KOPT-K1 (cell line): ENCODE measurements around the gene GPR18.
A peak's percentile ranks its signal among the peaks of the same experiment; 100 is the strongest.

Source experiments
- H3K27ac ChIP-seq: fragments of 200-600 bp; sonication (generic); 2 replicates; pipeline ENCODE4 v1.5.1; 2016; ENCODE audit warnings: antibody characterized with exemption, mild to moderate bottlenecking, low read depth, low read length; ENCODE audit not compliant: poor library complexity, severe bottlenecking
- H3K36me3 ChIP-seq: fragments of 200-600 bp; sonication (generic); 2 replicates; pipeline ENCODE4 v1.5.1; 2017; ENCODE audit warnings: antibody characterized with exemption, mild to moderate bottlenecking, low read length, moderate library complexity; ENCODE audit not compliant: insufficient read depth
- H3K9me3 ChIP-seq: fragments of 200-600 bp; sonication (generic); 2 replicates; pipeline ENCODE4 v1.5.1; 2017; ENCODE audit warnings: antibody characterized with exemption, low read length, mild to moderate bottlenecking; ENCODE audit not compliant: insufficient read depth, poor library complexity, severe bottlenecking

Gene GPR18, protein sequence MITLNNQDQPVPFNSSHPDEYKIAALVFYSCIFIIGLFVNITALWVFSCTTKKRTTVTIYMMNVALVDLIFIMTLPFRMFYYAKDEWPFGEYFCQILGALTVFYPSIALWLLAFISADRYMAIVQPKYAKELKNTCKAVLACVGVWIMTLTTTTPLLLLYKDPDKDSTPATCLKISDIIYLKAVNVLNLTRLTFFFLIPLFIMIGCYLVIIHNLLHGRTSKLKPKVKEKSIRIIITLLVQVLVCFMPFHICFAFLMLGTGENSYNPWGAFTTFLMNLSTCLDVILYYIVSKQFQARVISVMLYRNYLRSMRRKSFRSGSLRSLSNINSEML

GRCh38 chr13:99258210-99258860 is at the start of gene GPR18:
Gene GPR18 (minus strand): TSS chr13:99258379. CDS start chr13:99255872, 2,507 bp downstream.
- Histone ChIP-seq H3K36me3 (peaks cover 31% of the 10 kb centered on the region), H3K27ac (peak within 1 kb of the TSS; percentile 60), H3K9me3 (no peaks in the 10 kb centered on the region)

- Histone ChIP-seq H3K36me3 (peaks cover 26% of the 10 kb centered on the region), H3K27ac (no peak overlapping the region), H3K9me3 (no peaks in the 10 kb centered on the region)
Measured at GRCh38 chr13:99307648-99308339, 49.6 kb upstream of the GPR18 start.

DNA sequence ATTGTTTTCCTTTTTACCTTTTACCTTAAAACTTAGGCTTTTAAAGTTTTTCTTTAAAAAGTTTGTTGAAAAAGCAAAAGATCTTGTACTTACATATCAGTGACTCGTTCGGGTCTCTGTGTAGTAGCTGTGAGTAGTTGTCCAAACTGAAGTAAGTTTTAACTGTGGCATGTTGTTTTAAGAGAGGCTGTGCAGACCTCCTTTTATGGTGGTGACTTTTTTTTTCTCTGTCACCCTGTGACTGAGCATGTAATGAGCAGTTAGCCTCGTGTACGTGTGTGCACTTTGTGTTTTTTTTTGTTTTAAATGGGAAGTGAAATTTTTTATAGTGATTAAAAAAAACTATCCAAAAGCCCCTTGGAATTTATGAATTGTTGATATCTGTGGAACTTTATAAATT is 49.1 kb upstream of the GPR18 start, which contains the start of gene GPR183:
TSS of gene GPR183 (minus strand) at position 153 of the 400 bp plus-strand sequence. CDS start 11,254 bp downstream, outside the sequence.
- peaks cover 28% of the 10 kb centered on the region for H3K36me3 ChIP-seq
- H3K27ac ChIP-seq: no peak within 1 kb of the TSS
- no peaks in the 10 kb centered on the region for H3K9me3 ChIP-seq

DNA sequence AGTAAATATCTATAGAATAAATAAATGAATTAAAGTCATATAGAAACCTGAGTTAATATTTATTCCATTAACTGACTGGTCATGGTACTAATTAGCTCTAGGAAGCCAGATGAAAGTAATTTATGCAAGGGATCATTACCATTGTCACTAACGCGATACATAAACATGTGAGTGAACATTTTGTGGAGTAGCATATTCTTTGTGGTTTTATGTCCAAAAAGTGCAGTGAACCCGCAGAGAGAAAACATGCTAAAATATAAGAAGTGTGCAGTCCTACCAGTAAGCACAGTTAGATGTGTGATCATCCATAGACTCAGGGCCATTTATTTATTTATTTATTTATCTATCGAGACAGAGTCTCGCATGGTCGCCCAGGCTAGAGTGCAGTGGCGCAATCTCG is 47.4 kb upstream of the GPR18 start:
- Histone ChIP-seq H3K27ac (no peak overlapping the region), H3K36me3 (peaks cover 20% of the 10 kb centered on the region), H3K9me3 (no peaks in the 10 kb centered on the region)

- Histone ChIP-seq H3K9me3 (no peaks in the 10 kb centered on the region), H3K36me3 (peaks cover 20% of the 10 kb centered on the region), H3K27ac (no peak overlapping the region)
Measured at GRCh38 chr13:99305158-99305557, 47.0 kb upstream of the GPR18 start.

DNA sequence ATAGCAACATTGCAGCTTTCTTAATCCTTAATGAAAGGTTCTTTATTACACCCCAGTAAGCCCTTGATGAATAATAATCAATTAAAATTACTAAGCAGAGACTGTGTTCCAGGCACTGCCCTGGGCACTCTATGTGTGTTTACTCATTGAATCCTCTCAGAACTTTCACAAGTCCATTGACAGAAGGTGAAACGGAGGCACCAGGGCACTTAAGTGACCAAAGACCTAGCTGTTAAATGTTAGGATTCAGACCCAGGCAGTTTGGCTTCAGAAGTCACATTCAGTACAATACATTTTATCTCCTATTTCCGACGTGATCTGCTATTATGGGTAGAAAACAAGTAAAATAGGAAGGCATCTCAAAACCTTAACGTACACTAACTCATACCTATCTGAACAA is 46.4 kb upstream of the GPR18 start:
- H3K9me3 ChIP-seq: no peaks in the 10 kb centered on the region
- H3K36me3 ChIP-seq: peaks cover 25% of the 10 kb centered on the region
- H3K27ac ChIP-seq: no peak overlapping the region

DNA sequence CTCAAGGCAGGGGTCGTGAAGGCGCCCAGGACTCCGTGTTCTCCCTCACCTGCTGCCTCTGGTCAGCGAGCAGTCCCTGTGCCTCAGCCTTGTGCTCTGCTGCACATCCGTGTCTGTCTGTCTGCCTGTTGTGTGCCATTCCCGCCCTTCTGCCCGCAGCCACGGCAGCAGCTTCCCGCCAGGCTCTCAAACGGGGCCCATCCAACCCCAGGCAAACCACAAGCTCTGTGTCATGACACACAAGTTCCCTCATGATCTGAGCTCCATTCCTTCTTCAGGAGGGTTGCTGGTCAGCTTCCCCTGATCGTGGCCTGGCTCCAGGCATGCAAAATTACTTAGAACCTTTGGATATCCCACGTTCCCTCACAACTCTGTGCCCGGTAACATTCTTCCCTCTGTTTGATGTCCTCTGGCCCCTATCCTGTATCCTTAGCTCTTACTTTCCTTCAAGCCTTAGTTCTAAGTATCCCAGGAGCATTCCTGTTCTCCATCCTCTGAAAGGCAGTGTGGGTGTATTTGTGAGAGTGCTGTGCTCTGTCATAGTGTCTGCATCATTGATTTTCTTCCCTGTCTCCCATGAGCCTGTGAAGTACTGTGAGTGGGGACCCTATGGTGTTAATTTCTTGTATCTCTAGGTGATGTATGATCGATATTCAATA is 45.8 kb upstream of the GPR18 start:
- no peaks in the 10 kb centered on the region for H3K9me3 ChIP-seq
- H3K36me3 ChIP-seq: peaks cover 25% of the 10 kb centered on the region
- no peak overlapping the region for H3K27ac ChIP-seq

GRCh38 chr13:99302637-99303505 is 44.7 kb upstream of the GPR18 start:
- Histone ChIP-seq H3K36me3 (peaks cover 16% of the 10 kb centered on the region), H3K9me3 (no peaks in the 10 kb centered on the region), H3K27ac (no peak overlapping the region)

DNA sequence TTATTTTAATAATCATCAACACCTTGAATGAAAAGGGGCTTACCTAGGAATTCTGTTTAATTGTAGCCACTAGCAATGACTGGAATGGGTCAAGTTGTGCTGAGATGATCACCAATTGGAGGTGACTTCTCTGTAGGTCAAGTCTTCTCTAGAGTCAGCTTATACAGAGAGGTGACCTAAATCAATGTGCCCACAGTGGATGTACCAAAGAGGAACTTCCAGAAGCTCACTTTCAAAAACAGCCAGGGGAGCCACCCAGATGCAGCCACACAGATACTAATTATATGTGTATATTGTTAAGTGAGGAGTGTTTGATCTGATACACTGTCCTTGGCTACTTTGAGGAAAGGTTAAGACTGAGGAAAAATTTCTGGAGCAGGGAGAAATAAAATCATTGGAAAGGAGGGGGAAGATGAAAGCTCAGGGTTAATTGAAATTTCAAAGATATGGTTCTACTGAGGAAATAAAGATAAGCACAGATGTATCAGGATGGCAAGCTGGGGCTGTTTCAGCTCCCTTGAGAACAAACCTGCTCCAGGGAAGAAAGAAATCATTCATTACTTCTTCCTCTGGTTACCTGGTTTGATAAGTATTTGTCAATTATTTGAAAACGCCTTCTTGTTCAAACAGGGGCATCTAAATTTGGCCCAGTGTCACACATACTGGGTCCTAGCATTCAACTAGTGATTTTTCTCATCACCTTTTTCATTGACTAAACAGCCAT is 43.9 kb upstream of the GPR18 start:
- no peaks in the 10 kb centered on the region for H3K9me3 ChIP-seq
- no peak overlapping the region for H3K27ac ChIP-seq
- H3K36me3 ChIP-seq: peaks cover 13% of the 10 kb centered on the region

DNA sequence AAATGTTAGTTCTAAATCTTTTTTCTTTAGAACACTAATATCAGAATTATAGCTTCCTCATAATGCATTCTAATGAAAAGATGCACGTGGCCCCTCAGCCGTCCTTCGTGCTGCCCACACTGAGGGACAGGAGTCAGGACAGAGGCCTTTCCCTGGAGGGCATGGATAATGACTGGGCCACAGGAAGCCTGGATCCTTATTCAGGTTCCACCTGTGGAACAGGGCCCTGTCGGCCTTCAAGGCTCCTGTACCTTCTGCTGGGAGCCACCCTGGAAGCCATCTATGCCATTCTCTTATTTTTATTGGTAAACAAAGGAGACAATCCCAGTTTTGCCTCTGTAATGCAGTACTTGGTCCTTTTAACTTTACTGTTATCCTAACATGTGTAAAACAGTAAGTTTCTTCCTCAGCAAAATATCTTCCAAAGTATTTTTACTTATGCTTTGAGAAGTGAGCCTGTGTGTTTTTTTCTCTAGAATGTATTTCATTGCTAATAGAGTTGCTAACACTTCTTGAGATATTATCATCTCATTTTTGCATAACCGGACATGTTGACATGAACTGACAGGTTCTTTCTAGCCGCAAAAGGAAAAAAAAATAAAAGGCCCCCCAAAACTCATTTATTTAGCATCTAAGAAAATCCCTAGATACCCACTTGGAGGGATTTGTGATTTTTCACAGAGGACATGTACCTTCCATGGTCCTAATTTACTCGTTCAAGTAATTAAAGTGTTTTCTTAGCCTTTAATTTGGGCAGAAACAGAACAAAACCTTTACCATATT is 43.1 kb upstream of the GPR18 start:
- Histone ChIP-seq H3K9me3 (no peaks in the 10 kb centered on the region), H3K27ac (no peak overlapping the region), H3K36me3 (peaks cover 13% of the 10 kb centered on the region)

- no peaks in the 10 kb centered on the region for H3K9me3 ChIP-seq
- no peak overlapping the region for H3K27ac ChIP-seq
- H3K36me3 ChIP-seq: peaks cover 18% of the 10 kb centered on the region
Measured at GRCh38 chr13:99299920-99300341, 41.8 kb upstream of the GPR18 start.

GRCh38 chr13:99299256-99299919 is 41.2 kb upstream of the GPR18 start:
- Histone ChIP-seq H3K36me3 (peaks cover 20% of the 10 kb centered on the region), H3K9me3 (no peaks in the 10 kb centered on the region), H3K27ac (no peak overlapping the region)

DNA sequence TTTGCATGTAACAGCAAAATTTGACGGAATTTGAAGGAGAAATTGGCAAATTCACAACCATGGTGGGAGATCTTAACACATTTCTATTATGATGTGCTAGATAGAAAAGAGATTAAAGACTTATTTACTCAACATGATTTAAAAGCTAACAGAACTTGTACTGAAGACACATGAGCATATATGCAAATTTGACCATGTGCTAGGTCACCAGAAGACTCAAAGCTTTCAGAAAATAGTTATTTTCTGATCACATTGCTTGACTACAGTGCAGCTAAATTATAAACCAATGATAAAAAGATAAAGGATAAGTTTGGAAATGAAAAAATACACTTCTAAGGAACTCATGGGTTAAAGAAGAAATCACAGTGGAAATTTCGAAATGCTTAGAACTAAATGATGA is 39.9 kb upstream of the GPR18 start:
- Histone ChIP-seq H3K36me3 (peaks cover 20% of the 10 kb centered on the region; the same call in 1 of the 2 replicates), H3K27ac (no peak overlapping the region), H3K9me3 (no peaks in the 10 kb centered on the region)
